Suprapubic skin (tissue), 4 donors: ENCODE data around the gene C2CD3. TPM values are rescaled to one million over a fixed set of nuclear protein-coding genes. Genes with fewer than 3 reads are reported as not detected.

Source experiments
- DNase-seq, 2 donors: peaks; one replicate each; pipeline ENCODE4 v3.0.0-alpha.2; 2019; ENCODE audit warnings: low spot score in 2 of 2
- H3K27ac ChIP-seq: fragments of 200-600 bp; sonication (generic); one replicate; pipeline ENCODE4 v1.5.1; 2019
- H3K27me3 ChIP-seq: fragments of 200-600 bp; sonication (generic); one replicate; pipeline ENCODE4 v1.5.1; 2019
- H3K36me3 ChIP-seq: fragments of 200-600 bp; sonication (generic); one replicate; pipeline ENCODE4 v1.5.1; 2019
- H3K4me1 ChIP-seq: fragments of 200-600 bp; sonication (generic); one replicate; pipeline ENCODE4 v1.5.1; 2019
- H3K4me3 ChIP-seq: fragments of 200-600 bp; sonication (generic); one replicate; pipeline ENCODE4 v1.5.1; 2019; ENCODE audit warnings: mild to moderate bottlenecking
- H3K9me3 ChIP-seq: fragments of 200-600 bp; sonication (generic); one replicate; pipeline ENCODE4 v1.5.1; 2019
- CTCF ChIP-seq, 2 donors: fragments of 200-600 bp in 1 of 2; fragments of 450-650 bp in 1 of 2; sonication (generic) in 1 of 2; IDR thresholded peaks; one replicate each; pipeline ENCODE4 v1.5.1; 2016 to 2019; ENCODE audit warnings: antibody characterized with exemption in 2 of 2, mild to moderate bottlenecking in 1 of 2, moderate library complexity in 1 of 2
- EP300 ChIP-seq: sonication (generic); formaldehyde crosslinking; IDR thresholded peaks from one replicate; pipeline ENCODE4 v1.6.1; 2017; ENCODE audit warnings: antibody characterized with exemption
- POLR2A ChIP-seq, 2 donors: fragments of 450-650 bp; IDR thresholded peaks; one replicate each; pipeline ENCODE4 v1.6.1; 2017; ENCODE audit warnings: antibody characterized with exemption in 2 of 2, mild to moderate bottlenecking in 2 of 2, moderate library complexity in 2 of 2
- POLR2AphosphoS5 ChIP-seq, 3 donors: sonication (generic); formaldehyde crosslinking; IDR thresholded peaks; one replicate each; pipeline ENCODE4 v1.6.1; 2017; ENCODE audit warnings: antibody characterized with exemption in 3 of 3
- WGBS: methylation state at CpG from one replicate; pipeline ENCODE4 v1.1.5; 2018; 5-methylcytosine and 5-hydroxymethylcytosine counted together
- total RNA-seq, 4 donors: library from RNA; depleted of rRNA; stranded (reverse); fragments of >200 nt; gene quantifications; one replicate each; pipeline ENCODE4 v1.1.0, GENCODE V29; 2016

The C2CD3 gene
- total RNA-seq, 4 donors from 2014 or later: 16.9 to 41.3 (median 29.2) TPM

- Histone ChIP-seq H3K27ac (no peak overlapping the region), H3K27me3 (no peaks in the 10 kb centered on the region), H3K36me3 (peaks cover 50% of the 10 kb centered on the region), H3K4me1 (no peaks in the 10 kb centered on the region), H3K9me3 (no peaks in the 10 kb centered on the region), H3K4me3 (no peak overlapping the region)
- DNase-seq: no peak
- WGBS: 96% methylated on average over 1 of the region's 1 CpG
- TF ChIP-seq POLR2A (IDR thresholded peaks at IDR 0.05) (no peak), POLR2AphosphoS5 (IDR thresholded peaks at IDR 0.05) (no peak), CTCF (IDR thresholded peaks at IDR 0.05) (no peak), EP300 (no peak)
These were observed 35.9 kb upstream of the C2CD3 start for GRCh38 chr11:74206746-74207145.

GRCh38 chr11:74205181-74205580, 34.4 kb upstream of the C2CD3 start:
- Histone ChIP-seq H3K4me3 (no peak overlapping the region), H3K4me1 (no peaks in the 10 kb centered on the region), H3K27me3 (no peaks in the 10 kb centered on the region), H3K9me3 (no peaks in the 10 kb centered on the region), H3K27ac (no peak overlapping the region), H3K36me3 (peaks cover 46% of the 10 kb centered on the region)
- no peak for DNase-seq
- WGBS: 96% methylated on average over 1 of the region's 1 CpG
- TF ChIP-seq POLR2A (IDR thresholded peaks at IDR 0.05) (no peak), EP300 (no peak), CTCF (IDR thresholded peaks at IDR 0.05) (no peak), POLR2AphosphoS5 (IDR thresholded peaks at IDR 0.05) (no peak)

- Histone ChIP-seq H3K4me1 (no peaks in the 10 kb centered on the region), H3K36me3 (peaks cover 41% of the 10 kb centered on the region), H3K27me3 (no peaks in the 10 kb centered on the region), H3K9me3 (no peaks in the 10 kb centered on the region), H3K4me3 (no peak overlapping the region), H3K27ac (no peak overlapping the region)
- 91% methylated on average over 1 of the region's 1 CpG for WGBS
- DNase-seq: no peak
- TF ChIP-seq EP300: no peak
- TF ChIP-seq POLR2A (IDR thresholded peaks at IDR 0.05): no peak
- TF ChIP-seq CTCF (IDR thresholded peaks at IDR 0.05): no peak
- TF ChIP-seq POLR2AphosphoS5 (IDR thresholded peaks at IDR 0.05): no peak
These were observed 33.9 kb upstream of the C2CD3 start for GRCh38 chr11:74204701-74205100.

- 96% methylated on average over 2 of the region's 2 CpGs for WGBS
- no peak overlapping the region for H3K4me3 ChIP-seq
- TF ChIP-seq POLR2AphosphoS5 (IDR thresholded peaks at IDR 0.05) (no peak), POLR2A (IDR thresholded peaks at IDR 0.05) (no peak), EP300 (no peak), CTCF (IDR thresholded peaks at IDR 0.05) (no peak)
- H3K9me3 ChIP-seq: no peaks in the 10 kb centered on the region
- no peaks in the 10 kb centered on the region for H3K4me1 ChIP-seq
- DNase-seq: no peak
- peaks cover 34% of the 10 kb centered on the region for H3K36me3 ChIP-seq
- H3K27ac ChIP-seq: no peak overlapping the region
- H3K27me3 ChIP-seq: no peaks in the 10 kb centered on the region
These were observed 33.2 kb upstream of the C2CD3 start for GRCh38 chr11:74203966-74204365.

- no peaks in the 10 kb centered on the region for H3K27me3 ChIP-seq
- H3K4me1 ChIP-seq: no peaks in the 10 kb centered on the region
- no peaks in the 10 kb centered on the region for H3K9me3 ChIP-seq
- no peaks in the 10 kb centered on the region for H3K36me3 ChIP-seq
- no peak overlapping the region for H3K4me3 ChIP-seq
- WGBS: 89% methylated on average over 2 of the region's 2 CpGs
- H3K27ac ChIP-seq: no peak overlapping the region
- TF ChIP-seq POLR2AphosphoS5 (IDR thresholded peaks at IDR 0.05) (no peak), CTCF (IDR thresholded peaks at IDR 0.05) (no peak), POLR2A (IDR thresholded peaks at IDR 0.05) (no peak)
- DNase-seq: no peak
These were observed 26.1 kb upstream of the C2CD3 start for GRCh38 chr11:74196781-74197486.
